ENCODE data around the gene MYOD1.

MYOD1 gene

DNA sequence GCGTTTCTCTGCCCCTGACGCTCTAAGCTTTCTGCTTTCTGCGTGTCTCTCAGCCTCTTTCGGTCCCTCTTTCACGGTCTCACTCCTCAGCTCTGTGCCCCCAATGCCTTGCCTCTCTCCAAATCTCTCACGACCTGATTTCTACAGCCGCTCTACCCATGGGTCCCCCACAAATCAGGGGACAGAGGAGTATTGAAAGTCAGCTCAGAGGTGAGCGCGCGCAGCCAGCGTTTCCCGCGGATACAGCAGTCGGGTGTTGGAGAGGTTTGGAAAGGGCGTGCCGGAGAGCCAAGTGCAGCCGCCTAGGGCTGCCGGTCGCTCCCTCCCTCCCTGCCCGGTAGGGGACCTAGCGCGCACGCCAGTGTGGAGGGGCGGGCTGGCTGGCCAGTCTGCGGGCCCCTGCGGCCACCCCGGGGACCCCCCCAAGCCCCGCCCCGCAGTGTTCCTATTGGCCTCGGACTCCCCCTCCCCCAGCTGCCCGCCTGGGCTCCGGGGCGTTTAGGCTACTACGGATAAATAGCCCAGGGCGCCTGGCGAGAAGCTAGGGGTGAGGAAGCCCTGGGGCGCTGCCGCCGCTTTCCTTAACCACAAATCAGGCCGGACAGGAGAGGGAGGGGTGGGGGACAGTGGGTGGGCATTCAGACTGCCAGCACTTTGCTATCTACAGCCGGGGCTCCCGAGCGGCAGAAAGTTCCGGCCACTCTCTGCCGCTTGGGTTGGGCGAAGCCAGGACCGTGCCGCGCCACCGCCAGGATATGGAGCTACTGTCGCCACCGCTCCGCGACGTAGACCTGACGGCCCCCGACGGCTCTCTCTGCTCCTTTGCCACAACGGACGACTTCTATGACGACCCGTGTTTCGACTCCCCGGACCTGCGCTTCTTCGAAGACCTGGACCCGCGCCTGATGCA, at the start of gene MYOD1:
MYOD1 (plus strand) TSS at position 544 of the 910 bp plus-strand sequence; CDS start at position 756, 212 bp downstream.
- DNase-seq (ENCODE audit: low read depth), result no peak

DNA sequence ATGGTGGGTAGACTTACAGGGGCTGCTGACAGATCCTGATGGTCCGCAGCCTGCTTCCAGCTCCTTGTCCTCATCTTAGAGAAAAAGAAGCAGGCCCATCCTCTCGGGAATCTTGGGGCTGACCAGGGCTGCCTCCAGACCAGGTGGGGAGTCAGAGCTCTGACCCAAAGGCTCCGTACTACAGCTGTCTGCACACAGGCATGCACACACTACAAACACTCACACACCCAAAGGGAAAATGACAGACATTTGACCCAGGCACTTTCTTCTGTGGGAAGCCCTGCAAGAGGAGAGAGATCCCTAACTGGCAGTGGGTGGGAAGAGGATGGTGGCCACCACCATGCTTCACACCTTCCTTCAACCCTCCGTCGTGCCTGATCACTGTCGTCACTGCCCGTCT, 46.9 kb upstream of the MYOD1 start:
- DNase-seq (ENCODE audit: low read depth), result no peak

DNA sequence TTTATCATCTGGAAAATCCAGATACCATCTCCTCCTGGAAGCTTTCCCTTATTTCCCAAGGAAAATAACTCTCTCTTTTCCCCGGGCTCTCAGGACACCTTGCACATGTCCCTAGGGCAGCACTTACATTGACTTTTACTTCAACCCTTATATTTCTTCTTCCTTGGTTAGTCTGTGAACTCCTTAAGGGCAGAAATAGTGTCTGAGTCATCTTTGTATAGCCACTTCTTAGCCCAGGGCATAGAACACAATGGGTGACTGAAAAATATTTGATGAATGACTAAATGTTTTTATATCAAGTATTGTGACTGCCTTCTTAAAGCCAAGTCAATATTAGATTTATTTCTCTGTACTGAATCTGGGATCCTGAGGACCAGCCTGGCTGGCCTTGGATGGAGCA, 45.4 kb upstream of the MYOD1 start:
- no peak for DNase-seq (ENCODE audit: low read depth)

DNA sequence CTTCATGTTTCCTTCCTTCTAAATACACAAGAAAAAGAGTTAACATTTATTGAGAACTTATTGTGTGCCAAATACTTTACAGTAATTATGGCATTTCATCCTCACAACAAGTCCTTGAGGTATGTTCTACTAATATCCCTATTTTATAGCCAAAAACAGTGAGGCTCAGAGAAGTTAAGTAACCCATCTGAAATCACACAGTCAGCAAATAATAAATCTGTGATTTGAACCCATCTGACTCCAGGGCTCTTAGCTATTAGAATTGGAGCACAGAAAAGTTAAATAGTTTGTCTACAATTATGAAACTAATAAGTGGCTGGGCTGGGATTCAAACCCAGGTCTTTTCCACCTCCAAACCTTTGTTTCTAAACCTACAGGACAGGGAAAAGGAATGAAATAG, 36.5 kb upstream of the MYOD1 start:
- no peak for DNase-seq (ENCODE audit: low read depth)

DNA sequence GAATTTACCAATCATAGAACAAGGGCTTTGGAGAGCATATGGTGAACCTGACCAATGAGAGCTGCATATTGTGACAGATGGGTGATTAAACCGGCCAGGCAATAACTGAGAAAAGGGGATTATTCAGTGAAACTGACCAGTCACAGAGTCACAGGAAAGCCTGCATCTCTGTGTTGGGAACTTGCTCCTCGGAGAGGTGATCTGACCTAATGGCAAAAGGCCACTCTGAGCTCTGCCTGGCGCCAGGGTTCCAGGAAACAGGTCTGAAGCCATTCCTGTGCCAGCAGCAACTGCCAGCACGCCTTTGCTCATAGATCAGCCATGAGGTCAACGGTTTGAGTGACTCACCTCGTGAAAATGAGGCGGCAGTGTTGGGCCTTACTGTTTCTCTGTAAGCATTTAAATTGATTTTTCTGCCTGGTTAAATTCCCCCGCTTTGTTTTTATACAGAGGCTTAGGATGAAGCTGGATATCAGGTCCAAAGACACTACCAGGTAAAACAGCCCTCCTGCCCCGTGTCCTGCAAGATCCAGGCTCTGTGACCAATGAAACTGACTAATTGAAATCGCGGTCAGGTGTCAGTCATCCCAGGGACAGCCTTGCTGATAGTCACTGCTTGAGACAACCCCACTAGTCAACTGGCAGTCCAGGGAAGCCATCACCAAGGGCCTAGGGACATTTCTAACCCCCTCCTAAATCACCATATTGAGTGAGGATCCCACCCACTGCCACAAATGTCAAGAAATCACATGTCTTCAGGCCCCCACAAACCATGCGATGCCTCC, 35.8 kb upstream of the MYOD1 start:
- DNase-seq (ENCODE audit: low read depth), result no peak

DNA sequence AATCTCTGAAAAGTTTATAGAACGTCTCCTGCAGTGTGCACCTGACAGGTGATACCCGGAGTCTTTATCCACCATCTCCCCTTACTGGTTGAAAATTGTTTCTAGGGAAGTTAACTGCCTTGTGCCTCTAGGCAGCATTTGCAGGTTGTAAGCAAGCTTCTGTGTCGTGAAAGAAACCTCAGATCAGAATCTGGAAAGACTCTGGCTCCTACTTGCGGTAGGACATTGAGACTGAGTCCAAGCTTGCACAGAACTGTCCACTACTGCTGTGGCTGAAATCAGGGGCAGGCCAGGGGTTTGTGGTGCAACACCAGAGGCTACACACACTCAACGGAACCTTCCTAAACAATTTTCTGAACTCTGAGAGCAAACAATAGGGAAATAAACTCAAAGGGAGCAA, 34.8 kb upstream of the MYOD1 start:
- no peak for DNase-seq (ENCODE audit: low read depth)

DNA sequence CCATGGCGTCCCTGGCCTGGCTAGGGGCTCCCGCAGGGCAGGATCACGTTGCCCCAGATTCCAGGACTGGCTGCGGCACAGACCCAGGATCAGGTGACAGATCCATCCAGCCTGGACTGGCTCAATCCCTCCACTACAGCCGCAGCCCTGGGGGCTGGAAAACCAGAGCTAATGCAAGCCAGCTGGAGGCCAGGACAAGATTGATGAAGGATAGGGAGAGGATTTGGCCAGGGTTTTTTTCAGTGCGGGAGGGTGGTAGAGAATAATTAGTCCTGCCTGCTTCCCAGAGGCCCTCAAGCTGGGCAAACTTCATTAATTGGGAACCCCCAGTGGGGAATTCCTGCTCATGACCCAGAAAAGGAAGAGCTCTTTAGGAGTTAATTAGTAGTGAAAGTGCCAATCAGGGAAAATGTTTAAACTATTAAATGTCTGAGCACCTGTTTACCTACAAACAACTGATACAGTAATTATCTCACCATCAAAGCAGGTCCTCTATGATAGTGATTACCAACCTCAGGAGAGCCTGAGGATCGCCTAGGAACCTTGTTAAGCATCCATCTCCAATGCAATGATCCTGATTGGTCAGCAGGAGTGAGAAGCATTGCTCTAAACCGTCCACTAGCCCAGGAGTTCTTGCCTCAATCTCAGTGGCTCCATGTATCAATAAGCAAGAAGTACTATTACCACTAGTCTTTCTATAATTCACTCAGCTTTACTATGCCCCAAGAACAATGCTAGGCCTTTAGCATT, 33.0 kb upstream of the MYOD1 start:
- no peak for DNase-seq (ENCODE audit: low read depth)

DNA sequence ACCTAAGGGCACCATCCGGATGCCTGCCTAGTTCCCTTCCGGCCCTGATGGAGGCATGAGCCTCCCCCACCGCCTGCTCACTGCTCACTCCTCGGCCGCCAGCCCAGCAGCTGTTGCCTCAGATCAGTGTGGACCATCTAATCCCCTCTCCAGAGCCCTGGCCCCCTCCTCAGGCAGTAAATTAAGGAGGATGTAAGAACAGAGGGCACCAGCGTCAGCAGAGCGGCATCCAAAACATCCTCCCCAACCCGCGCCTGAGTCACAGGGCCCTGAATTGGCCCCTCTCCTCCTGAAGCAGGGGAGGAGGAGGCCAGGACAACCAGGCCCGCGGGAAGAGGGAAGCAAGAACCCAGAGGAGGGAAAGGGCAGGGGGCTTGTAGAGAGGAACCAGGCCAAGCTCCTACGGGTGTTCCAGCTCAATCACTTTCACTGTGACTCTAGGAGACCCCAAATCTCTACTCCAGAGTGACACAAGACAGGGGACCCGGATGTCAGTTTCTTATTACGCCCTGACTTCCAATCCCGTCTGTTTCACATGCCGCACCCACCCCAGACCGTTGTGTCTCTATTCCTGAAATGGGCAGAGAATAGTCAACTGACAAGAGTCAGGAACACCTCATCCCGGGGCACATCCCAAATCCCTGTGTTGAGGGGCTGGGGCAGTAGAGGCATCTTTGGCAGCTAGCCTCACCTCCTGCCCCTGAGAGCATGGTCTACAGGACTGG, 31.3 kb upstream of the MYOD1 start:
- no peak for DNase-seq (ENCODE audit: low read depth)

DNA sequence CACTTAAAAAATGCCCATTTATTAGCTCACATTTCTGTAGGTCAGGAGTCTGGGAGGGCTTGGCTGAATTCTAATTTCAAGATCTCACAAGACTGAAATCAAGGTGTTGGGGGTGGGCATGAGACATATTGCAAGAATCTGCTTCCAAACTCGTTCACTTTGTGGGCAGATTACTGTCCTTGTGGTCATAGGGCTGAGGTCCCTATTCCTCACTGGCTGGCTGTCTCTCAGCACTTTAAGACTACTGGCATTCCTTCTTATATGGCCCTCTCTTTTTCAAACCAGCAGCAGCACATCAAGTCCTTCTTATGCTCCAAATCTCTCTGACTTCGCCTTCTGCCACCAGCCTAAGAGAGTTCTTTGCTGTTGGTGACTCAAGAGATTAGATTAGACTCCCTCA, 27.8 kb upstream of the MYOD1 start:
- DNase-seq (ENCODE audit: low read depth), result no peak

DNA sequence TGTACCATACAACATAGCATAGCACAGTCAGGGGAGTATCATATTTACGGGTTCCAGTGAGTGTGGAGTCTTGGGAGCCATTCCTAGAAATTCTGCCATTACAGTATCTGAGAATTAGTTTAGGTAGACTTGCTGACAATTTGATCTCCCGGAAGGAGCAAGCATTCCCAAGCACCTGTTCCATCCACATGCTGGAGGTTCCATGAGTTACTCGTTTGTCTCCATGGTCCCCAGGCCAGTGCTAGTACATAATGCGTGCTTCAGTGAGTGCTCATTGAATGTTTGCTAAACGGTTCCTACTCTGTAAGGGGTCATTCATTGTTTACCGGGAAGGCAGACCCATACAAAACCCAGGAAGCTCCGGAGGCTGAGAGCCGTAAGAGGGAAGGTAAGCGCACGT, 27.4 kb upstream of the MYOD1 start:
- DNase-seq (ENCODE audit: low read depth), result no peak

DNA sequence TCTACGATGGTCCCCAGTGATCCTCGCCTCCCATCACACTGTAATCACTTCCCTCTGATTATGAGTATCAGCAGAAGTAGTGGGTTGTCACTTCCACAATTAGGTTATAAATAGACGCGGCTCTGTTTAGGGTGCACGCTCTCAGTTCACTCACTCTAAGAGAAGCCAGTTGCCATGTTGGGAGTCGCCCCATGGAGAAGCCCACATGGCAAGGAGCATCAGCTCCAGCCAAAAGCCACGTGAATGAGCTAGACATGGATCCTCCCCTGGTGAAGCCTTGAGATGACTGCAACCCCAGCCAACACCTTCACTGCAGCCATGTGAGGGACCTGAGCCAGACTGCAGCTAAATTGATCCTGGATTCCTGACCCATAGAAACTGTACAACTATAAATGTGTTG, 26.4 kb upstream of the MYOD1 start:
- DNase-seq (ENCODE audit: low read depth), result no peak

DNA sequence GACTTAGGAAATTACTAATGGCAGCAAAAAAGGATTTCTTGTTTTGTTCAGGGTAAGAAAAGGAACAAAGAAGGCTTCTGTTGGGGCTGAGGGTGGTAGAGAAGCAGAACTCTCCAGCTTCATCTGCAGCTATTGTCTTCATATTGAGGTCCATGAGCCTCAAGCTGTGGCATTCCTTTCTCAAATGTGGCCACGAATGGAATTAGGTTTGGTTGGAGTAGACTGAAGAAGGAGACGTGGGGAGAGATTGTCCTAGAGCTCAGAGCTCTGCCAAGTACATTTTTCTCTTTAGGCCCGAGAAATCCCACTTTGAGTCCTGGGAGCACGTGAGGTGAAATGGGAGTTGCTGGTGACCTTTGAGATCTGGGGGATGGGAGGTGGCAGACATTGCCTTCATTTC, 25.8 kb upstream of the MYOD1 start:
- DNase-seq (ENCODE audit: low read depth), result no peak

DNA sequence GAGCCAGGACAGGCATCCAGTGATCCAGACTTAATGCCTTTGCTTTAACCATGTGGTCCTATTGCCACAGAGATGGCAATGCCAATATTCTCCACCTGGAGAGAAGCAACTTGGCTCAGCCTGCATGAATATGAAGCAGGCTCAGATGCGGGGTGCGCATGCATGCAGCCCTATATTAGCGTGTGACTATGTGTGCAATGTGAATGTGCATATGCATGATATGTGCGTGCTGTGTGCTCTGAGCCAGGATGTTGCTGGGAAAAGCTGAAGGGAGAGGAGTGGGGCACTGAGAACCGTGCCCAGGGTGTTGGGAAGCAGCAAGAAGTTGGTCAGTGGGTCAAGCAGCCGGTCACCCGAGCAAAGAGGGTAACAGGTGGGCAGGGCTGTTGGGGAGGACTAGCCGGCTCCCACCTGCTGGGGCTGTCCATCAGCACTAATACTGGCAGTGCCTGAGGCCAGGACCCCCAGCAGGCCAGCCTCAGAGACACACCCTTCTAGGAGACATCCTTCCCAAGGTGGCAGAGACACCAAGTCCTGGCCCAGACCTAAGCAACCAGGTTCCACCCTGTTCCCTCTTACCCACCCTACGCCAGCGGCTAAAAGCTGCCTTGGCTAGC, 24.8 kb upstream of the MYOD1 start:
- no peak for DNase-seq (ENCODE audit: low read depth)

DNA sequence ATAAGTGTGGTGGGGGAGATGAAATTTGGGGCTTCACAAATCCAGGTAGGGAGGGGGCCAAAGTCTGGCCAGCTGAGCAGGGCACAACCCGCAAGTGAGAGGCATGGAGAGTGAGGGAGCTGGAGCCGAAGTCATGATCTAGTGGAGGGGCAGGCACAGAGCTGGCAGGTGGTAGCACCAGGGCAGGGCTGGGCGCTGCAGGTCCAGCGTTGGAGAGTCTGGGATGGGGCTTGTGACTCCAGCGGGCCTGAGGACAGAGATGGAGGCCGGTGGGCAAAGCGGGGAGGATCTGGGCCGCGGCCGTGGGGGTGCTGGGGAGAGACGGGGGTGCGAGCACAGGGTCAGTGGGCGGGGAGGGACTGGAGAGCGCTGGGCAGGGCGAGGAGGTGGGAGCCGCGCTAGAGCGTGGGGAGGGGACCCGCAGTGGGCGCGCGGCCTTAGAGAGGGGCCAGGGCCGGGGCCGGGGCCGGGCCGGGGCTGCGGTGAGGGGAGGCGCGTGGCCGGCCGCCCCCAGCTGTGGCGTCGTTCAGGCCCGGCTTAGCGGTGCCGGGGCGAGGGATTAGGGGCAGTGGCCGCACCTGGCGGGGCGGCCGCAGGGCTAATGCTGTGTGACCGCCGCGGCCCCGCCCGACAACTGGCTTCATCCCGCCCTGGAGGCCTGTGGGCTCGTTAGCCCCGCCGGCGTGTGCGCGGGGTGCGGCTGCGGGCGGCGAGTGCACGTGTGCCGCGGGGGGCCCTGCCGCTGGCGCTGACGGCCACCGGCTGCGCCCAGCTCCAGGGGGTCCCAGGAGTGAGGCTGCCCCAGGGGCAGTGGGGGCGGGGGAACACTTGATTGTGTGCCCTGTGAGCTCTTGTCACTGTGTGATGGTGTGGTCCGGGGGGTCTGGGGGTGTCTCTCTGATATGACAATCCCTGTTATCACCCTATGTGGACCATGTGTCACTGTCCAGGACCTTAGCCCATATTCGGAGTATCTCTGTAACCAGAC, 23.6 kb upstream of the MYOD1 start:
- no peak for DNase-seq (ENCODE audit: low read depth)

DNA sequence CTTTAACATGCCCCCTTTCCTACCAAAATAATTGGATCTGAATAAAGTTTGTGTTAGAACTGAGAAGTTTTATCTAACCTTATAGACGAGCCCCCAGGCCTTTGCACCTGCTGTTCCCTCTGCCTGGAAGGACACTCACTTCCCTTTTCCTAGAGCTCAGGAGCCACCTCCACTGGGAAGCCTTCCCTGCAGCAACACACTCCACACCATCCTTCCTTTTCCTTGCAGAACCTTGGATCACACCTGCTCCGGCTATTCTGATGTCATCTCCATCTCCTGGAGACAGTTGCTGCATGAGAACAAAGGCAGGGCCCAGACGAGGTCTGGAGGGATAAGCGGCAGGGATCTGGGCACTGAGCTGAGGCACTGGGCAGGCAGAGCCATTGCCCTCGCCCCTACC, 22.6 kb upstream of the MYOD1 start:
- no peak for DNase-seq (ENCODE audit: low read depth)

DNA sequence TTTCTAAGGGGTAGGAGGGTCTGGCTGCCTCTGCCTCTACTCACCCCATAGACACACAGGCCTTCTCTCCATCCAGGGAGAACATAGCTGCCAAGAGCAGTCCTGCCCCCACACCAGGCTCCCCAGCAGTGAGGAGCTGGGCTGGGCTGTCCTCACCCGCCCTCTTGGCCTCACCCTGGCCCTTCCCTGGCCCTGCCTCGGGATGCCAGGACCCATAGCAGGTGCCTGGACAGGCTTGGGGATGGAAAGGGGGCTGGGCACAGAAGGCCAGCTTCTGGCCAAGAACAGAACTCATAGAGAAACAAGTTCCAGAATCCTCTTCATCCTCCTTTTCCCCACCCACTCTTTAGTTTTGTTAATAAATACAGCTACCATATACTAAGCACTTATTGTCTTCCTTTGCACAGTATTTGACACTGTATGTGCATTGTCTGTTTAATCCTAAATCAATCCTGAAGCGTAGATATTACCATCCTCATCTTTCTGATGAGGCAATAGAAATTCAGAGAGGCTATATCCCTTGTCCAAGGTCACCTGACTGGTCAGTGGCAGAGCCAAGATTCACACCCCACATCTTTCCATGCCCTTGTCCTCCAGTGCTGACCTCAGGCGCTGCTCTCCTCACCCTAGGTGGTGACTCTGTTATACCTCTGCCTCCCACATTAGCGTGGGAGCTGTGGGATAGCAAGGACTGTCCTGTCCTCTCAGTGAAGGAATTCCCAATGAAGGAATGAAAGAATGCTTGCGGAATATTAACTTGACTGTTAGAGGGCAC, 22.0 kb upstream of the MYOD1 start:
- DNase-seq (ENCODE audit: low read depth), result no peak

DNA sequence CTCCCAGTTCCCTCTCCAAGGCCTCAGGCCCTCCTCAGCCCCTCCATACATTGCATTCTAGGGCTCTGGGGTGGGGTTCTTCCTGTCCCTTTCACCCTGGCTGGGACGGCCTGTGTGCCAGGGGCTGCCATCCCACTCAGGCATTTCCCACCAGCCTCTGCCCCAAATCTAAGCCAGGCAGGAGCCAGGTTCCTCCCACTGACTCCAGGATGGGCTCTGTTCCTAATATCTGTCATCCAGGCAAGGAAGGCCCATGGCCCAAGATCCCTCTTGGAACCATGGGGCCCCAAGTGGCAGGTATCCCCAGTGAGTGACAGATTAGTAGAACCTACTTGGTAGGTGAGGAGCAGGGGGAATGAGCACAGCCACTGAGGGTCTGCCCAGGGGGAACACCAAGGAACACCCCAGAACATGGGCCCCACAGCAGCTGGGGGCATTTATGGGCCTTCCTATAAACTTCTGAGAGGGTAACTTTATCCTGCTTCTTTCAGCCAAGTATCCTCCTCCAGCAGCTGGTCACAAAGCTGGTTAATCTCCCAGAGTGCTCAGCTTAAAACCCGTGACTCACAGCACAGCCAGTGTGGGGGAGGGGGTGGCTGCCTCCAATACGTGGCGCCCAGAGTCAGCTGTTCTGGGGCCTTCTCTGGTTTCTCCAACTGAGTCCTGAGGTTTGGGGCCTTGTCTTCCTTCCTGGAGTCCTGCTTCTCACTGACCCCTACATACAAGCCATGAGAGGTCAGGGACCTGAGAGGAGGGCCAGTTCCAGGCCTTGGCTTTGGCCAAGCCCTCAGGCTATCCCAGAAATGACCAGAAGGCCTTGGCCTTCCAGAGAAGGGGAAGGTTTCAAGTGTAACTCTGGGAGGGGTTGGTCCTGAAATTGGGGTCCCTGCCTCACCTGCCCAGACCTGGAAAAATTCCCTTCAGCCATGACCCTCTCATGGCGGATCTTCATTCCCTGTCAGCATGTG, 19.9 kb upstream of the MYOD1 start:
- no peak for DNase-seq (ENCODE audit: low read depth)

DNA sequence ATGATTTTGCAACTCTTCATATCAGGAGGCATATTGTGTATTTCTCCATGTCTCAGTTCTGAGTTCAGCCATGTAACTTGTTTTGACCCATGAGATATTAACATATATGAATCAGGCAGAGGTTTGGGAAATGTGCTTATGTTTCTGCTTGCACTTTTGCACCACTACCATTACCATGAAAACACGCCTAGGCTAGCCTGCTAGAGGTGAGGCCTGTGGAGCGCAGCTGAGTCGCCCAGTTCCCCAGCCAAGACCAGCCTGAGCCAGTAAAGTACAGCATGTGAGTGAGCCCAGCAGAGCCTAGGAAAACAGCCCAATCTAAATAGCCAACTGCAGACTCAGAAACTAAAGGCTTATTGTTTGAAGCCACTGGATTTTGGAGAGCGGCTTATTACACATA, 18.4 kb upstream of the MYOD1 start:
- DNase-seq (ENCODE audit: low read depth), result no peak
